GM18867 (cell line): Measurements from ENCODE around the gene BAZ2B.

Experiments used
- ATAC-seq: cut with Tn5 transposase; IDR thresholded peaks from one replicate; pipeline ENCODE4 v1.9.1; 2021; ENCODE audit warnings: mild to moderate bottlenecking, moderate library complexity; ENCODE audit not compliant: unreplicated experiment

Gene BAZ2B

GRCh38 chr2:159617646-159618045, 1.3 kb upstream of the BAZ2B start:
- ATAC-seq, result no peak

- no peak for ATAC-seq
These were observed 752 bp upstream of the BAZ2B start for GRCh38 chr2:159617100-159617499.

- peak; percentile 81 for ATAC-seq
These were observed 722 bp downstream of the BAZ2B start for GRCh38 chr2:159615367-159616285.

GRCh38 chr2:159614534-159615366, 1.6 kb downstream of the BAZ2B start:
- no peak for ATAC-seq

- ATAC-seq, result no peak
These were observed 2.6 kb downstream of the BAZ2B start for GRCh38 chr2:159613651-159614285.

- no peak for ATAC-seq
These were observed 3.3 kb downstream of the BAZ2B start for GRCh38 chr2:159613091-159613490.

GRCh38 chr2:159612255-159612901, 4.0 kb downstream of the BAZ2B start:
- ATAC-seq, result no peak

- no peak for ATAC-seq
These were observed 6.4 kb downstream of the BAZ2B start for GRCh38 chr2:159609811-159610549.

GRCh38 chr2:159608723-159609308, 7.5 kb downstream of the BAZ2B start:
- ATAC-seq, result no peak

- ATAC-seq, result no peak
These were observed 8.2 kb downstream of the BAZ2B start for GRCh38 chr2:159608108-159608507.

- ATAC-seq, result no peak
These were observed 10.1 kb downstream of the BAZ2B start for GRCh38 chr2:159606287-159606686.

- no peak for ATAC-seq
These were observed 10.7 kb downstream of the BAZ2B start for GRCh38 chr2:159605441-159606178.

- no peak for ATAC-seq
These were observed 12.2 kb downstream of the BAZ2B start for GRCh38 chr2:159604159-159604558.

- ATAC-seq, result no peak
These were observed 15.6 kb downstream of the BAZ2B start for GRCh38 chr2:159600752-159601151.

- no peak for ATAC-seq
These were observed 20.8 kb downstream of the BAZ2B start for GRCh38 chr2:159595410-159596046.

GRCh38 chr2:159592441-159592840, 23.9 kb downstream of the BAZ2B start:
- no peak for ATAC-seq

GRCh38 chr2:159591221-159591620, 25.1 kb downstream of the BAZ2B start:
- ATAC-seq, result no peak

GRCh38 chr2:159589286-159589685, 27.1 kb downstream of the BAZ2B start:
- no peak for ATAC-seq

- ATAC-seq, result no peak
These were observed 30.3 kb downstream of the BAZ2B start for GRCh38 chr2:159586034-159586433.
